ENCODE results near the gene SRC. TPM values are rescaled to one million over a fixed set of nuclear protein-coding genes. Genes with fewer than 3 reads are reported as not detected.

Gene SRC
- total RNA-seq, 2 donors from 2014 or later, result 61.2 to 149 TPM

GRCh38 chr20:37393196-37393862, 47.4 kb downstream of the SRC start:
- Histone ChIP-seq H3K27ac (no peak overlapping the region), H3K9me3 (no peaks in the 10 kb centered on the region), H3K4me1 (replicated peaks) (no peaks in the 10 kb centered on the region), H3K4me3 (no peak overlapping the region), H3K36me3 (peaks cover 0 to 8% of the 10 kb centered on the region in 2 donors), H3K27me3 (replicated peaks; ENCODE audit: insufficient read depth) (no peaks in the 10 kb centered on the region)
- intact Hi-C loops (cut with DNase I), result no loop called here
- 69% methylated on average over 10 of the region's 11 CpGs for WGBS
- TF ChIP-seq CTCF (IDR thresholded peaks at IDR 0.05), result no peak
- no peak for DNase-seq (ENCODE audit: low spot score)

- no peaks in the 10 kb centered on the region for H3K9me3 ChIP-seq
- H3K4me1 ChIP-seq (replicated peaks), result no peaks in the 10 kb centered on the region
- DNase-seq (ENCODE audit: low spot score), result no peak
- TF ChIP-seq POLR2A (IDR thresholded peaks at IDR 0.05) (no peak), POLR2AphosphoS5 (IDR thresholded peaks at IDR 0.05) (no peak), CTCF (IDR thresholded peaks at IDR 0.05) (no peak)
- WGBS, result 86% methylated on average over 22 of the region's 22 CpGs
- H3K36me3 ChIP-seq, result peaks cover 0 to 14% of the 10 kb centered on the region in 2 donors
- no peak overlapping the region for H3K27ac ChIP-seq
- intact Hi-C loops (cut with DNase I), result no loop called here
- H3K27me3 ChIP-seq (replicated peaks; ENCODE audit: insufficient read depth), result no peaks in the 10 kb centered on the region
- H3K4me3 ChIP-seq, result no peak overlapping the region
Observed at GRCh38 chr20:37393863-37394542, 48.1 kb downstream of the SRC start.

DNA sequence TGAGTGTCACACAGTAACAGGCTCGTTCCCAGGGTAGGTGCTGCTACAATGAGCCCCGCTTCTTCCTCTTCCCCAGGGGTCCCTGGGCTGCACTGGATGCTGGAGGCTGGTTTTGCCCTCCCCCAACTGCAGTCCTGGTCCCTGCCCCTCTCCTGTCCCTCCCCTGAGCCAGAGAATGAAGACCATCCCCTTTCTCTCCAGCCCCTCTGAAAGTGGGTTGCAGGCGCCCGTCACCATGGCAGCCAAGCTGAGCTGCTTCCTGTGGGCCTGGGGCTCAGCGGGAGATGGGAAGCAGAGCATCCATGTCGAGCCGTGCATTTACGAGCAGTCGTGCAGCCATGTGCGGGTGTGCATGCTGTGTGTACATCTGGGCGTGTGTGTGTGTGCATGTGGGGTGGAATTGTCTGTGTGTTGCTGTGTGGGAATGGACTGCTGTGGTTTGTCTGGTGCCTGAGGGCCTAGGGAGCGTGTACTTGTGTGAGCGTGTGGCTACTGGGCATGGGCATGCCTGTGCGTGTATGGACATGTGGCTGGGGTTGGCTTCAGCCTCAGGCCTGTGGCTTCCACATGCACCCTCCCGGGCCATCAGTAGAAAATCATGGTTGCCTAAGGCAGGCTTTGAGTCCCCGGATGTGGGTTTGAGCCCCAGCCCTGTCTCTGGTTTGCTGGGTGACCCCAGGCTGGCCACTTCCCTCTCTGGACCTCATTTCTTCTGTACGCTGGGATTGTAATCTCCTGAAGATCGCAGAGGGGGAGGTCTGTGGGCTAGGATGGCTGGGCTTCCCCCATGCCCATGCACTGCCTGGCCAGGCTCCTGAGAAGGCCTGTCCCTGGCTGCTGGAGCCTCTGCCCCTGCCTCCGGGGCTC, 48.8 kb downstream of the SRC start:
- Histone ChIP-seq H3K27me3 (replicated peaks; ENCODE audit: insufficient read depth) (no peaks in the 10 kb centered on the region), H3K9me3 (no peaks in the 10 kb centered on the region), H3K4me3 (no peak overlapping the region), H3K36me3 (peaks cover under 1 to 15% of the 10 kb centered on the region in 2 donors), H3K4me1 (replicated peaks) (no peaks in the 10 kb centered on the region), H3K27ac (no peak overlapping the region)
- intact Hi-C loops (cut with DNase I), result loop anchor here (5.0 kb wide), 1 partner anchor 133 kb away; the partner anchor contains the start of gene BLCAP
- 65% methylated on average over 18 of the region's 19 CpGs for WGBS
- no peak for TF ChIP-seq POLR2AphosphoS5 (IDR thresholded peaks at IDR 0.05)
- DNase-seq (ENCODE audit: low spot score), result no peak

DNA sequence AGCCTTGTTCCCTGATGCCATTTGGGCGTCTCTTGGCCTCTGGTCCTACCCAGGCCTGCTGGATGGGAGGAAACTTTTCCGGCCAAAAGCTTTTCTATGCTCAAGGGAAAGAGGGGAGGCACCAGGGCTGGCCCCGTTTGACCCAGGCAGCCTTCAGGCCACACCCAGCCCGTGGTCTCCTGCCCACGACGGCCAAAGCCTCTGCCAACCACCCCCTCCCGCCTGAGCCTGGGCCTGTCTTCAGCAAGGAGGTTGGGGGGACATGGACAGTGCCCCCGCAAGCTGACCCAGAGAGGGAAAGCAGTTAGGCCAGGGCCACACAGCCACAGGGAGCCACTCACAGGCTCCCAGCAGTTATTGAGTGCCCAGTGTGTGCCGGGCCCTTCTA, 49.5 kb downstream of the SRC start:
- peaks cover 6 to 15% of the 10 kb centered on the region in 2 donors for H3K36me3 ChIP-seq
- no peak overlapping the region for H3K27ac ChIP-seq
- H3K27me3 ChIP-seq (replicated peaks; ENCODE audit: insufficient read depth), result no peaks in the 10 kb centered on the region
- DNase-seq (ENCODE audit: low spot score), result no peak
- H3K9me3 ChIP-seq, result no peaks in the 10 kb centered on the region
- WGBS, result 61% methylated on average over 8 of the region's 9 CpGs
- TF ChIP-seq POLR2AphosphoS5 (IDR thresholded peaks at IDR 0.05) (no peak), CTCF (IDR thresholded peaks at IDR 0.05) (no peak), POLR2A (IDR thresholded peaks at IDR 0.05) (no peak)
- intact Hi-C loops (cut with DNase I), result loop anchor here (5.0 kb wide), 1 partner anchor 132 kb away; the partner anchor contains the start of gene BLCAP
- H3K4me1 ChIP-seq (replicated peaks), result no peaks in the 10 kb centered on the region
- no peak overlapping the region for H3K4me3 ChIP-seq

DNA sequence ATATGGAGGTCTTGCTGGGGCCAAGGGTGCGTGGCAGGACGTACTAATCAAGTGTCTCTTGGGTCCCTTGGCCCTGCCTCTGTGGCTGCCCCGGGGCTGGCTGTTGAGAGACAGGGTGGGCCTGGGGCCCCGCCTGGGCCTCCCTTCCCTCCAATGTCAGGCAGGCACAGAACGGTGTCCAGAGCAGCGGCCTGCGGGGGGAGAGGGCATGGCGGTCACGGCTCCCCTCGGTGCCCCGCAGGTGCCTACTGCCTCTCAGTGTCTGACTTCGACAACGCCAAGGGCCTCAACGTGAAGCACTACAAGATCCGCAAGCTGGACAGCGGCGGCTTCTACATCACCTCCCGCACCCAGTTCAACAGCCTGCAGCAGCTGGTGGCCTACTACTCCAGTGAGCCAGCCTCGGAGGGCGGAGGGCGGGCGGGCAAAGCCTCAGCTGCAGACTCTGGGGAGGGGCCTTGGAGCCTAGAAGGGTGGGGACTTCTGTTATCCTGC, 50.0 kb downstream of the SRC start:
- Histone ChIP-seq H3K27ac (no peak overlapping the region), H3K27me3 (replicated peaks; ENCODE audit: insufficient read depth) (no peaks in the 10 kb centered on the region), H3K4me3 (no peak overlapping the region), H3K4me1 (replicated peaks) (no peaks in the 10 kb centered on the region), H3K9me3 (no peaks in the 10 kb centered on the region), H3K36me3 (peaks cover 6 to 15% of the 10 kb centered on the region in 2 donors)
- intact Hi-C loops (cut with DNase I), result loop anchor here (5.0 kb wide), 1 partner anchor 131 kb away; the partner anchor contains the start of gene BLCAP
- DNase-seq (ENCODE audit: low spot score), result no peak
- no peak for TF ChIP-seq CTCF (IDR thresholded peaks at IDR 0.05)
- TF ChIP-seq POLR2A (IDR thresholded peaks at IDR 0.05), result no peak
- no peak for TF ChIP-seq POLR2AphosphoS5 (IDR thresholded peaks at IDR 0.05)
- 56% methylated on average over 20 of the region's 22 CpGs for WGBS

Data from prostate gland (tissue), 2 donors.